IMR-90 (cell line): ENCODE data around the gene RSRC2. TPM values are rescaled to one million over a fixed set of nuclear protein-coding genes. Genes with fewer than 3 reads are reported as not detected.

Experiments
- ATAC-seq: fragments of 200-7000 bp; cut with Tn5 transposase; 2 replicates; pipeline ENCODE4 v1.9.1; 2020; ENCODE audit warnings: low read depth, mild to moderate bottlenecking, moderate library complexity
- BruUV-seq: library from RNA; stranded (reverse); fragments of 400-500 nt; replicated peaks from 2 replicates; lab custom pipeline; 2021; lab: Mats Ljungman, UMichigan
- CTCF ChIA-PET: fragments of 300-600 bp; formaldehyde crosslinking; extraction: SDS; loops from one replicate; lab custom pipeline; 2021; ENCODE audit warnings: antibody characterized with exemption; lab: Yijun Ruan, JAX
- POLR2A ChIA-PET: fragments of 300-600 bp; sonication (Branson Sonifier 250); formaldehyde crosslinking; loops from one replicate; lab custom pipeline; 2022; ENCODE audit warnings: antibody characterized with exemption; ENCODE audit not compliant: unreplicated experiment; lab: Charles Lee
- DNase-seq: peaks from one replicate; pipeline ENCODE4 v3.0.0; 2013
- H2AFZ ChIP-seq: replicated peaks from 2 replicates; pipeline ENCODE3; 2013; ENCODE audit warnings: low read length, mild to moderate bottlenecking; ENCODE audit not compliant: poor library complexity
- H2AK5ac ChIP-seq: 2 replicates; pipeline ENCODE4 v1.6.1; 2013; ENCODE audit warnings: low read depth, low read length, inconsistent platforms
- H2AK9ac ChIP-seq: replicated peaks from 2 replicates; pipeline ENCODE3; 2013; ENCODE audit warnings: mild to moderate bottlenecking, low read depth, low read length, moderate library complexity; ENCODE audit not compliant: poor library complexity
- H2BK120ac ChIP-seq: 2 replicates; pipeline ENCODE4 v1.6.1; 2013; ENCODE audit warnings: low read depth, low read length, inconsistent platforms
- H2BK15ac ChIP-seq: 3 replicates; pipeline ENCODE4 v1.6.1; 2013; ENCODE audit warnings: low read depth, low read length, inconsistent platforms
- H2BK20ac ChIP-seq: 2 replicates; pipeline ENCODE4 v1.6.1; 2013; ENCODE audit warnings: low read depth, mild to moderate bottlenecking, inconsistent platforms, low read length, moderate library complexity
- H2BK5ac ChIP-seq: 2 replicates; pipeline ENCODE4 v1.6.1; 2013; ENCODE audit warnings: mild to moderate bottlenecking, low read depth, low read length, inconsistent platforms; ENCODE audit not compliant: poor library complexity, severe bottlenecking
- H3K14ac ChIP-seq: replicated peaks from 2 replicates; pipeline ENCODE4 v1.6.1; 2013; ENCODE audit warnings: low read depth, low read length, inconsistent platforms
- H3K18ac ChIP-seq: 2 replicates; pipeline ENCODE4 v1.6.1; 2013; ENCODE audit warnings: low read depth, low read length, control low read depth
- H3K23ac ChIP-seq: 2 replicates; pipeline ENCODE4 v1.6.1; 2013; ENCODE audit warnings: low read depth, low read length, inconsistent platforms
- H3K27ac ChIP-seq: 2 replicates; pipeline ENCODE4 v1.5.1; 2013; ENCODE audit warnings: mild to moderate bottlenecking, control low read depth, low read length; ENCODE audit not compliant: insufficient read depth
- H3K27me3 ChIP-seq: 2 replicates; pipeline ENCODE4 v1.6.1; 2013; ENCODE audit warnings: low read length; ENCODE audit not compliant: control insufficient read depth, insufficient read depth
- H3K36me3 ChIP-seq: 2 replicates; pipeline ENCODE4 v1.6.1; 2013; ENCODE audit warnings: low read length, mixed read lengths; ENCODE audit not compliant: control insufficient read depth, insufficient read depth
- H3K4ac ChIP-seq: 2 replicates; pipeline ENCODE4 v1.6.1; 2013; ENCODE audit warnings: low read depth, low read length, inconsistent platforms
- H3K4me1 ChIP-seq: 2 replicates; pipeline ENCODE4 v1.6.1; 2013; ENCODE audit warnings: low read length, mixed read lengths; ENCODE audit not compliant: control insufficient read depth, insufficient read depth
- H3K4me2 ChIP-seq: 2 replicates; pipeline ENCODE4 v1.6.1; 2013; ENCODE audit warnings: low read depth, mild to moderate bottlenecking, control low read depth, low read length, moderate library complexity
- H3K4me3 ChIP-seq: 2 replicates; pipeline ENCODE4 v1.5.1; 2013; ENCODE audit warnings: low read depth, mild to moderate bottlenecking, control low read depth, low read length, moderate library complexity; ENCODE audit not compliant: insufficient read depth
- H3K56ac ChIP-seq: 2 replicates; pipeline ENCODE4 v1.6.1; 2013; ENCODE audit warnings: low read length, inconsistent platforms; ENCODE audit not compliant: insufficient read depth; ENCODE audit errors: extremely low read depth
- H3K79me1 ChIP-seq, 2 experiments: 2 replicates each; pipeline ENCODE4 v1.6.1; 2013; ENCODE audit warnings: low read length in 2 of 2, inconsistent platforms in 1 of 2, low read depth in 1 of 2
- H3K9ac ChIP-seq: 2 replicates; pipeline ENCODE4 v1.6.1; 2013; ENCODE audit warnings: low read depth, low read length, control low read depth
- H3K9me1 ChIP-seq: 2 replicates; pipeline ENCODE4 v1.6.1; 2013; ENCODE audit warnings: low read length, inconsistent platforms; ENCODE audit not compliant: insufficient read depth
- H3K9me3 ChIP-seq: 2 replicates; pipeline ENCODE4 v1.6.1; 2013; ENCODE audit warnings: low read length; ENCODE audit not compliant: control insufficient read depth, insufficient read depth
- H4K20me1 ChIP-seq: 2 replicates; pipeline ENCODE4 v1.6.1; 2013; ENCODE audit warnings: low read length, inconsistent platforms; ENCODE audit not compliant: insufficient read depth
- H4K5ac ChIP-seq: 2 replicates; pipeline ENCODE4 v1.6.1; 2013; ENCODE audit warnings: mild to moderate bottlenecking, low read depth, low read length, control low read depth
- H4K8ac ChIP-seq, 2 experiments: 2 replicates each; pipeline ENCODE4 v1.6.1; 2013; ENCODE audit warnings: low read depth in 2 of 2, low read length in 2 of 2, control low read depth in 1 of 2, inconsistent platforms in 1 of 2
- H4K91ac ChIP-seq: 2 replicates; pipeline ENCODE4 v1.6.1; 2013; ENCODE audit warnings: low read depth, low read length, inconsistent platforms; ENCODE audit not compliant: insufficient read depth
- MAFK ChIP-seq: IDR thresholded peaks from 2 replicates; pipeline ENCODE4 v1.6.1; 2012; ENCODE audit warnings: low read depth, low read length, improper control_type of control experiment
- MXI1 ChIP-seq: IDR thresholded peaks from 2 replicates; pipeline ENCODE4 v1.6.1; 2012; ENCODE audit warnings: low read depth, mild to moderate bottlenecking, low read length, moderate library complexity, borderline replicate concordance
- RAD21 ChIP-seq: IDR thresholded peaks from 2 replicates; pipeline ENCODE4 v1.6.1; 2012; ENCODE audit warnings: low read length, improper control_type of control experiment
- RFX5 ChIP-seq: IDR thresholded peaks from 2 replicates; pipeline ENCODE4 v1.8.0; 2012; ENCODE audit warnings: low read depth, mild to moderate bottlenecking, low read length, moderate library complexity
- SMC3 ChIP-seq: fragments of 150-350 bp; IDR thresholded peaks from 2 replicates; pipeline ENCODE4 v1.6.1; 2016; ENCODE audit warnings: low read depth, mild to moderate bottlenecking, antibody characterized with exemption, low read length, moderate library complexity
- WGBS, 2 experiments: methylation state at CpG; one replicate each; pipeline versions ENCODE4 v1.1.5 to v1.1.7; 2013; ENCODE audit warnings: missing lambda C conversion rate in 2 of 2; ENCODE audit not compliant: insufficient read length in 1 of 2; ENCODE audit errors: extremely low coverage in 2 of 2; 5-methylcytosine and 5-hydroxymethylcytosine counted together
- dilution Hi-C: fragments of 300-500 bp; cut with HindIII; formaldehyde crosslinking; loops from one replicate; pipeline ENCODE4 v1.14.3; 2018; ENCODE audit warnings: low sequenced_read_pairs; ENCODE audit not compliant: unreplicated experiment
- in situ Hi-C: fragments of 300-500 bp; cut with MboI; formaldehyde crosslinking; loops from 3 replicates; pipeline ENCODE4 v1.14.3; 2019; ENCODE audit warnings: low sequenced_read_pairs, inconsistent platforms, mixed read lengths
- intact Hi-C: fragments of 100-400 bp; cut with micrococcal nuclease; formaldehyde crosslinking; loops from 2 replicates; pipeline ENCODE4 v1.10.0; 2022
- polyA plus RNA-seq, 3 experiments: library from polyadenylated mRNA; depleted of rRNA; stranded (reverse); fragments of >200 nt; gene quantifications; 2 replicates each; pipeline ENCODE4 v1.2.3, GENCODE V29; 2012; ENCODE audit warnings: low replicate concordance in 1 of 3
- total RNA-seq: library from RNA; depleted of rRNA; stranded (reverse); fragments of >200 nt; gene quantifications from 2 replicates; pipeline ENCODE4 v1.2.3, GENCODE V29; 2012
- TF ChIP-seq, protein P1 (sequence below): fragments of 150-350 bp; IDR thresholded peaks from 2 replicates; pipeline ENCODE4 v1.6.1; 2017; ENCODE audit warnings: mild to moderate bottlenecking, antibody characterized with exemption, low read length, low read depth

The RSRC2 gene
- total and polyA plus RNA-seq, 2 of the 4 experiments (the other 2 are of a cell fraction): 18.6 to 31.5 TPM

- Histone ChIP-seq H2BK120ac (no peak overlapping the region), H3K9me1 (no peaks in the 10 kb centered on the region), H3K18ac (no peak overlapping the region), H3K9ac (no peak overlapping the region), H3K36me3 (peaks cover 7% of the 10 kb centered on the region), H4K20me1 (no peaks in the 10 kb centered on the region), H4K5ac (no peak overlapping the region), H3K4me3 (no peak overlapping the region), H3K23ac (no peak overlapping the region), H2AFZ (no peak overlapping the region), H3K27me3 (no peaks in the 10 kb centered on the region), H3K4ac (no peak overlapping the region), H2AK9ac (no peak overlapping the region), H3K14ac (no peak overlapping the region), H2BK15ac (no peak overlapping the region), H3K4me1 (no peaks in the 10 kb centered on the region), H2AK5ac (no peak overlapping the region), H3K56ac (no peak overlapping the region), H4K91ac (no peak overlapping the region), H4K8ac (no peak overlapping the region), H3K4me2 (no peak overlapping the region), H3K79me1 (no peaks in the 10 kb centered on the region; a peak in 1 of 4 replicates), H2BK20ac (no peak overlapping the region), H3K27ac (no peak overlapping the region), H2BK5ac (no peak overlapping the region), H3K9me3 (no peaks in the 10 kb centered on the region)
- BruUV-seq: no TSS peak
- POLR2A ChIA-PET: no interaction called here
- in situ Hi-C loops (no loop called here), dilution Hi-C loops (no loop called here), intact Hi-C loops (no loop called here)
- DNase-seq (no peak), ATAC-seq (no peak)
- no CpG with 5 or more reads among the region's 3 CpGs for WGBS, 2 experiments
- CTCF ChIA-PET: no interaction called here
- TF ChIP-seq RAD21 (no peak), SMC3 (no peak), MAFK (no peak), MXI1 (no peak), RFX5 (no peak)
- TF ChIP-seq, protein P1, sequence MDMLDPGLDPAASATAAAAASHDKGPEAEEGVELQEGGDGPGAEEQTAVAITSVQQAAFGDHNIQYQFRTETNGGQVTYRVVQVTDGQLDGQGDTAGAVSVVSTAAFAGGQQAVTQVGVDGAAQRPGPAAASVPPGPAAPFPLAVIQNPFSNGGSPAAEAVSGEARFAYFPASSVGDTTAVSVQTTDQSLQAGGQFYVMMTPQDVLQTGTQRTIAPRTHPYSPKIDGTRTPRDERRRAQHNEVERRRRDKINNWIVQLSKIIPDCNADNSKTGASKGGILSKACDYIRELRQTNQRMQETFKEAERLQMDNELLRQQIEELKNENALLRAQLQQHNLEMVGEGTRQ: no peak
Observed at GRCh38 chr12:122560138-122560537, 33.4 kb upstream of the RSRC2 start.
